Endothelial cell of umbilical vein (primary cell): ENCODE data around the gene TUBA4A.

Source experiments
- JUN ChIP-seq: IDR thresholded peaks from 2 replicates; pipeline ENCODE4 v1.6.1; 2011; ENCODE audit warnings: borderline replicate concordance, low read depth; ENCODE audit not compliant: insufficient read length, insufficient read depth
- POLR2AphosphoS5 ChIP-seq: IDR thresholded peaks from 2 replicates; pipeline ENCODE4 v1.6.1; 2012; ENCODE audit warnings: low read depth, mild to moderate bottlenecking, control low read depth, low read length, moderate library complexity; ENCODE audit not compliant: insufficient read depth
- TF ChIP-seq, protein P1 (sequence below), 2 donors: IDR thresholded peaks; 1 replicate in 1 of 2; 2 replicates in 1 of 2; pipeline ENCODE4 v1.5.1; 2011; ENCODE audit warnings: low read length in 2 of 2, mild to moderate bottlenecking in 2 of 2, moderate library complexity in 2 of 2, control low read depth in 1 of 2, inconsistent platforms in 1 of 2, low read depth in 1 of 2; ENCODE audit not compliant: insufficient read depth in 1 of 2; ENCODE audit errors: extremely low read depth in 1 of 2
- TF ChIP-seq, protein P2 (sequence below): IDR thresholded peaks from 2 replicates; pipeline ENCODE4 v1.6.1; 2011; ENCODE audit not compliant: insufficient read depth, insufficient read length

DNA sequence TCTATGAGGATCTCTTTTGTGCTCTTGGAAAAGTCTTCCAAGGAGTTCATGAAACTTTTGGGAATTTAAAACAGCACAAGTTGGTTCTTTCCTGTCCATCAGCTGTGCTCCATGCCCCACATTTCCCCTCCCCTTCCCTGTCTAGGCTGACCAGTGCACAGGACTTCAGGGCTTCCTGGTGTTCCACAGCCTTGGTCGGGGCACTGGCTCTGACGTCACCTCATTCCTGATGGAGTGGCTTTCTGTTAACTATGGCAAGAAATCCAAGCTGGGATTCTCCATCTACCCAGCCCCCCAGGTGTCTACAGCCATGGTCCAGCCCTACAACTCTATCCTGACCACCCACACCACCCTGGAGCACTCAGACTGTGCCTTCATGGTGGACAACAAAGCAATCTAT, 17.3 kb upstream of the TUBA4A start:
- TF ChIP-seq, protein P1, sequence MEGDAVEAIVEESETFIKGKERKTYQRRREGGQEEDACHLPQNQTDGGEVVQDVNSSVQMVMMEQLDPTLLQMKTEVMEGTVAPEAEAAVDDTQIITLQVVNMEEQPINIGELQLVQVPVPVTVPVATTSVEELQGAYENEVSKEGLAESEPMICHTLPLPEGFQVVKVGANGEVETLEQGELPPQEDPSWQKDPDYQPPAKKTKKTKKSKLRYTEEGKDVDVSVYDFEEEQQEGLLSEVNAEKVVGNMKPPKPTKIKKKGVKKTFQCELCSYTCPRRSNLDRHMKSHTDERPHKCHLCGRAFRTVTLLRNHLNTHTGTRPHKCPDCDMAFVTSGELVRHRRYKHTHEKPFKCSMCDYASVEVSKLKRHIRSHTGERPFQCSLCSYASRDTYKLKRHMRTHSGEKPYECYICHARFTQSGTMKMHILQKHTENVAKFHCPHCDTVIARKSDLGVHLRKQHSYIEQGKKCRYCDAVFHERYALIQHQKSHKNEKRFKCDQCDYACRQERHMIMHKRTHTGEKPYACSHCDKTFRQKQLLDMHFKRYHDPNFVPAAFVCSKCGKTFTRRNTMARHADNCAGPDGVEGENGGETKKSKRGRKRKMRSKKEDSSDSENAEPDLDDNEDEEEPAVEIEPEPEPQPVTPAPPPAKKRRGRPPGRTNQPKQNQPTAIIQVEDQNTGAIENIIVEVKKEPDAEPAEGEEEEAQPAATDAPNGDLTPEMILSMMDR (IDR thresholded peaks at IDR 0.05; ENCODE audit: extremely low read depth in 1 of 2, insufficient read depth in 1 of 2, low read depth in 1 of 2, low read length in 2 of 2): no peak
- TF ChIP-seq JUN (no peak), POLR2AphosphoS5 (no peak)
- TF ChIP-seq, protein P2, sequence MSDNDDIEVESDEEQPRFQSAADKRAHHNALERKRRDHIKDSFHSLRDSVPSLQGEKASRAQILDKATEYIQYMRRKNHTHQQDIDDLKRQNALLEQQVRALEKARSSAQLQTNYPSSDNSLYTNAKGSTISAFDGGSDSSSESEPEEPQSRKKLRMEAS: no peak
